Liver (tissue), 9 donors: ENCODE measurements around the gene SRP9. TPM values are rescaled to one million over a fixed set of nuclear protein-coding genes. Genes with fewer than 3 reads are reported as not detected.

ENCODE experiments used
- DNase-seq: peaks from one replicate; pipeline ENCODE4 v3.0.0-alpha.2; 2017; ENCODE audit warnings: low spot score
- H3K27ac ChIP-seq, 2 donors: one replicate each; pipeline ENCODE4 v1.7.0; 2013; ENCODE audit warnings: inconsistent platforms in 2 of 2, low read length in 2 of 2, control low read depth in 1 of 2, low read depth in 1 of 2, mild to moderate bottlenecking in 1 of 2
- H3K27me3 ChIP-seq, 4 donors: one replicate each; pipeline versions ENCODE4 v1.6.1 to v1.7.0; 2013; ENCODE audit warnings: low read length in 3 of 4, inconsistent platforms in 1 of 4, mild to moderate bottlenecking in 1 of 4, moderate library complexity in 1 of 4; ENCODE audit not compliant: control insufficient read depth in 4 of 4, insufficient read depth in 4 of 4
- H3K36me3 ChIP-seq, 4 donors: one replicate each; pipeline versions ENCODE4 v1.6.1 to v1.7.0; 2013; ENCODE audit warnings: low read length in 3 of 4, mild to moderate bottlenecking in 3 of 4, low read depth in 1 of 4, moderate library complexity in 1 of 4; ENCODE audit not compliant: control insufficient read depth in 4 of 4, insufficient read depth in 3 of 4
- H3K4me1 ChIP-seq, 4 donors: one replicate each; pipeline versions ENCODE4 v1.6.1 to v1.7.0; 2013; ENCODE audit warnings: low read length in 3 of 4, mild to moderate bottlenecking in 3 of 4, moderate library complexity in 1 of 4; ENCODE audit not compliant: control insufficient read depth in 4 of 4, insufficient read depth in 4 of 4
- H3K4me3 ChIP-seq, 3 donors: one replicate each; pipeline versions ENCODE4 v1.6.1 to v1.7.0; 2013; ENCODE audit warnings: low read length in 3 of 3, control low read depth in 1 of 3, low read depth in 1 of 3, mild to moderate bottlenecking in 1 of 3
- H3K9ac ChIP-seq, 2 donors: one replicate each; pipeline ENCODE4 v1.7.0; 2013; ENCODE audit warnings: low read length in 2 of 2, mild to moderate bottlenecking in 2 of 2, moderate library complexity in 2 of 2, control low read depth in 1 of 2, low read depth in 1 of 2
- H3K9me3 ChIP-seq, 4 donors: one replicate each; pipeline versions ENCODE4 v1.6.1 to v1.7.0; 2013; ENCODE audit warnings: low read length in 3 of 4; ENCODE audit not compliant: control insufficient read depth in 4 of 4
- ATF3 ChIP-seq: IDR thresholded peaks from 2 replicates; pipeline ENCODE4 v1.6.1; 2016; ENCODE audit warnings: antibody characterized with exemption
- CTCF ChIP-seq: fragments of 150-350 bp; IDR thresholded peaks from 2 replicates; pipeline ENCODE4 v1.5.1; 2017; ENCODE audit warnings: improper control_type of control experiment, low read depth, low read length; ENCODE audit not compliant: missing input control
- EGR1 ChIP-seq, 2 donors: IDR thresholded peaks; 2 replicates each; pipeline ENCODE4 v1.6.1; 2016 to 2018; ENCODE audit warnings: antibody characterized with exemption in 2 of 2, low read depth in 2 of 2
- FOXA1 ChIP-seq: IDR thresholded peaks from 2 replicates; pipeline ENCODE4 v1.6.1; 2016; ENCODE audit warnings: antibody characterized with exemption
- FOXA2 ChIP-seq: IDR thresholded peaks from 2 replicates; pipeline ENCODE4 v1.6.1; 2016; ENCODE audit warnings: antibody characterized with exemption
- GABPA ChIP-seq, 2 donors: IDR thresholded peaks in 1 of 2; conservative IDR thresholded peaks in 1 of 2; 2 replicates each; pipeline ENCODE4 v1.6.1; 2016; ENCODE audit warnings: antibody characterized with exemption in 2 of 2, mild to moderate bottlenecking in 1 of 2, moderate library complexity in 1 of 2
- HNF4A ChIP-seq, 2 donors: conservative IDR thresholded peaks; 2 replicates each; pipeline ENCODE4 v1.6.1; 2016; ENCODE audit warnings: antibody characterized with exemption in 2 of 2, mild to moderate bottlenecking in 2 of 2
- HNF4G ChIP-seq: IDR thresholded peaks from 2 replicates; pipeline ENCODE4 v1.6.1; 2016; ENCODE audit warnings: antibody characterized with exemption
- JUND ChIP-seq, 2 donors: IDR thresholded peaks; 2 replicates each; pipeline ENCODE4 v1.6.1; 2016; ENCODE audit warnings: antibody characterized with exemption in 2 of 2
- MAX ChIP-seq: IDR thresholded peaks from 2 replicates; pipeline ENCODE4 v1.6.1; 2016; ENCODE audit warnings: antibody characterized with exemption
- NR2F2 ChIP-seq: IDR thresholded peaks from 2 replicates; pipeline ENCODE4 v1.6.1; 2016; ENCODE audit warnings: antibody characterized with exemption
- RAD21 ChIP-seq, 2 donors: IDR thresholded peaks; 2 replicates each; pipeline ENCODE4 v1.6.1; 2016; ENCODE audit warnings: antibody characterized with exemption in 2 of 2, mild to moderate bottlenecking in 2 of 2
- REST ChIP-seq: IDR thresholded peaks from 2 replicates; pipeline ENCODE4 v1.6.1; 2016; ENCODE audit warnings: antibody characterized with exemption, mild to moderate bottlenecking
- RXRA ChIP-seq, 2 donors: IDR thresholded peaks; 2 replicates each; pipeline ENCODE4 v1.6.1; 2017 to 2018; ENCODE audit warnings: antibody characterized with exemption in 2 of 2, mild to moderate bottlenecking in 1 of 2
- SP1 ChIP-seq: IDR thresholded peaks from 2 replicates; pipeline ENCODE4 v1.6.1; 2018; ENCODE audit warnings: antibody characterized with exemption, mild to moderate bottlenecking
- TAF1 ChIP-seq: conservative IDR thresholded peaks from 2 replicates; pipeline ENCODE4 v1.6.1; 2016; ENCODE audit warnings: antibody characterized with exemption, mild to moderate bottlenecking
- YY1 ChIP-seq: IDR thresholded peaks from 2 replicates; pipeline ENCODE4 v1.6.1; 2016; ENCODE audit warnings: antibody characterized with exemption, mild to moderate bottlenecking
- ZBTB33 ChIP-seq: IDR thresholded peaks from 2 replicates; pipeline ENCODE4 v1.6.1; 2016; ENCODE audit warnings: antibody characterized with exemption
- WGBS: extraction: QIAGEN DNeasy Blood & Tissue Kit; methylation state at CpG from one replicate; pipeline ENCODE4 v1.1.7; 2013; 5-methylcytosine and 5-hydroxymethylcytosine counted together
- polyA plus RNA-seq, 2 donors: library from polyadenylated mRNA; stranded (reverse) in 1 of 2; unstranded in 1 of 2; fragments of 200-250 nt in 1 of 2; fragments of >200 nt in 1 of 2; fragmentation: Nextera tagmentation in 1 of 2; extraction: Ambion mirVana in 1 of 2; gene quantifications; one replicate each; pipeline versions ENCODE4 v1.2.1 to v1.2.3, GENCODE V29; 2013 to 2015
- total RNA-seq, 2 donors: library from RNA; depleted of rRNA; stranded (reverse); fragments of >200 nt; gene quantifications; one replicate each; pipeline ENCODE4 v1.2.3, GENCODE V29; 2014
- donor health status: healthy.
- donor health status: healthy.
- donor health status: healthy.
- donor health status: healthy.
- donor health status: healthy.

SRP9 gene
- total and polyA plus RNA-seq, 4 donors = 152 to 179 (median 154) TPM

GRCh38 chr1:225816643-225817538 is 39.3 kb downstream of the SRP9 start:
- no peak for DNase-seq
- H3K4me3 ChIP-seq = peak overlapping the region in 2 of 3 donors; percentile 12 to 15
- no peaks in the 10 kb centered on the region for H3K9me3 ChIP-seq
- H3K4me1 ChIP-seq = peaks cover 40 to 88% (median 81%) of the 10 kb centered on the region in 4 donors
- H3K36me3 ChIP-seq = no peaks in the 10 kb centered on the region
- H3K27me3 ChIP-seq = no peaks in the 10 kb centered on the region
- 27% methylated on average over 17 of the region's 17 CpGs for WGBS
- peak overlapping the region; percentile 91 for H3K27ac ChIP-seq
- H3K9ac ChIP-seq = peak overlapping the region in 1 of 2 donors; percentile 40
- peak; percentile 16 for TF ChIP-seq REST
- TF ChIP-seq JUND (IDR thresholded peaks at IDR 0.05) = no peak
- peak in 1 of 2 donors; percentile 26 for TF ChIP-seq RXRA (IDR thresholded peaks at IDR 0.05)
- peak; percentile 2 for TF ChIP-seq FOXA1
- TF ChIP-seq NR2F2 = peak; percentile 47
- no peak for TF ChIP-seq SP1
- peak; percentile 47 for TF ChIP-seq YY1

- DNase-seq = no peak
- TF ChIP-seq SP1 (peak; percentile 90), YY1 (peak; percentile 79), ZBTB33 (peak; percentile 77), JUND (IDR thresholded peaks at IDR 0.05) (peak; percentile 73 to 83), TAF1 (no peak), RXRA (IDR thresholded peaks at IDR 0.05) (peak; percentile 84 to 87), FOXA2 (peak; percentile 51), CTCF (no peak), ATF3 (peak; percentile 69), HNF4A (conservative IDR thresholded peaks at IDR 0.05) (peak; percentile 82 to 85), MAX (peak; percentile 100), GABPA (IDR thresholded peaks at IDR 0.05 in 1 of 2, conservative IDR thresholded peaks at IDR 0.05 in 1 of 2) (no peak), RAD21 (IDR thresholded peaks at IDR 0.05) (peak; percentile 31 to 49), HNF4G (peak; percentile 24), REST (no peak), FOXA1 (peak; percentile 10), EGR1 (IDR thresholded peaks at IDR 0.05; ENCODE audit: low read depth in 2 of 2) (peak in 1 of 2 donors; percentile 21), NR2F2 (peak; percentile 25)
- no peak overlapping the region for H3K4me3 ChIP-seq
Measured at GRCh38 chr1:225817611-225818061, 40.0 kb downstream of the SRP9 start.

More at GRCh38 chr1:225817611-225818061, 40.0 kb downstream of the SRP9 start:
- Histone ChIP-seq H3K36me3 (peaks cover 0 to 1% (median 0%) of the 10 kb centered on the region in 4 donors), H3K27me3 (no peaks in the 10 kb centered on the region), H3K9ac (peak overlapping the region in 1 of 2 donors; percentile 73), H3K27ac (peak overlapping the region; percentile 91), H3K4me1 (peaks cover 36 to 88% (median 81%) of the 10 kb centered on the region in 4 donors), H3K9me3 (no peaks in the 10 kb centered on the region)
- WGBS = 26% methylated on average over 8 of the region's 8 CpGs
